Neural cell (in vitro differentiated cells): ENCODE measurements around the gene TPRX1.

Experiments used
- CTCF ChIP-seq: fragments of 450-650 bp; IDR thresholded peaks from 2 replicates; pipeline ENCODE4 v1.5.1; 2014; ENCODE audit warnings: antibody characterized with exemption, mild to moderate bottlenecking, moderate library complexity; ENCODE audit not compliant: poor library complexity, severe bottlenecking
- RAD21 ChIP-seq: fragments of 450-650 bp; conservative IDR thresholded peaks from 2 replicates; pipeline ENCODE4 v1.6.1; 2014; ENCODE audit warnings: antibody characterized with exemption, mild to moderate bottlenecking, moderate library complexity
- TAF1 ChIP-seq: IDR thresholded peaks from 2 replicates; pipeline ENCODE4 v1.6.1; 2012; ENCODE audit warnings: low read depth

DNA sequence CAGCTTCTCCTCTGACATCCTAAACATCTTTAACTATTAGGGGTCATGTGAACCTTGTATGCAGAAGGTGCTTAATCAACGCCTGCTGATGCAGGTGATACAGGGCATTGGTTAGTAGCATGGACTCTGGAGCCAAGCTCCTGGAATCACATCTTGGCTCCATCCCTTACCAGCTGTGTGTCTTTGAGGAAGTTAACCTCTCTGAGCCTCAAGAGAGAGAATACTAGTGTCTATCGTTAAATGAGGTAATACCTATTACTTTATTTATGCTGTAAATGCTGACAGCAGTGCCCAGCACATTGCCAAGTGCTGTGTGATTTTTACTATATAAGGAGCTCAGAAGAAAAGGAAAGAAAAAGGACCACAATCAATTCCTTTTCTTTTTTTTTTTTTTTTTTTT lies 37.0 kb downstream of the TPRX1 start:
- no peak for TF ChIP-seq TAF1
- TF ChIP-seq RAD21: no peak
- no peak for TF ChIP-seq CTCF
